ENCODE data around the gene SLC39A11. TPM values are rescaled to one million over a fixed set of nuclear protein-coding genes. Genes with fewer than 3 reads are reported as not detected.

SLC39A11 gene
- polyA plus RNA-seq, 1 donor from 2014 or later = 8.0 TPM

GRCh38 chr17:72631568-72631948 lies 460.9 kb downstream of the SLC39A11 start (continued):
- TF ChIP-seq RAD21 (conservative IDR thresholded peaks at IDR 0.05) (no peak), SMC3 (conservative IDR thresholded peaks at IDR 0.05; ENCODE audit: poor library complexity) (no peak), EP300 (conservative IDR thresholded peaks at IDR 0.05; ENCODE audit: poor library complexity, severe bottlenecking) (no peak)

DNA sequence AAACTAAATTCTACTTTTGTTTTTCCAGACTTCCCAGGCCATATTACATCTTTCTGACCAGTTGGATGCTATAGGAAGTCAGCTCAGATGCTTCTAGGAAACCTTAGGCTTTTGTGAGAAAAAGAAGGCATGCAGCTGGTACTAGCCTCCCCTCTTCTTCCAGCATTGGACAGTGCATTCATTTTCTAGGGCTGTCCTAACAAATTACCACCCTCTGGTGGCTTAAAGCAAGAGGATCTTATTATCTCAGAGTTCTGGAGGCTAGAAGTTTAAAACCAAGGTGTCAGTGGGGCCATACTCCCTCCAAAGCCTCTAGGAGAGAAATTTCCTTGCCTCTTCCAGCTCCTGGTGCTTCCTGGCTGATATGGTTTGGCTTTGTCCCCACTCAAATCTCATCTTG lies 467.8 kb downstream of the SLC39A11 start:
- H3K79me2 ChIP-seq (replicated peaks; ENCODE audit: insufficient read depth, low read length) = no peaks in the 10 kb centered on the region
- H4K20me1 ChIP-seq (ENCODE audit: insufficient read depth) = no peaks in the 10 kb centered on the region
- no peaks in the 10 kb centered on the region for H3K36me3 ChIP-seq (ENCODE audit: insufficient read depth, low read length)
- H3K9me3 ChIP-seq (ENCODE audit: low read length) = no peaks in the 10 kb centered on the region
- no peaks in the 10 kb centered on the region for H3F3A ChIP-seq (ENCODE audit: insufficient read depth, low read length, poor library complexity, severe bottlenecking)
- H3K27ac ChIP-seq (ENCODE audit: low read length) = no peak overlapping the region
- no peak overlapping the region for H3K4me2 ChIP-seq (ENCODE audit: low read length)
- TF ChIP-seq SMC3 (conservative IDR thresholded peaks at IDR 0.05; ENCODE audit: poor library complexity) (no peak), EP300 (conservative IDR thresholded peaks at IDR 0.05; ENCODE audit: poor library complexity, severe bottlenecking) (no peak), RAD21 (conservative IDR thresholded peaks at IDR 0.05) (no peak), EZH2 (IDR thresholded peaks at IDR 0.05; ENCODE audit: borderline replicate concordance, insufficient read depth, low read length, poor library complexity, severe bottlenecking) (no peak), REST (IDR thresholded peaks at IDR 0.05; ENCODE audit: borderline replicate concordance) (no peak), TAF1 (IDR thresholded peaks at IDR 0.05; ENCODE audit: low read depth) (no peak), CTCF (IDR thresholded peaks at IDR 0.05; ENCODE audit: poor library complexity, severe bottlenecking) (no peak), POLR2AphosphoS5 (IDR thresholded peaks at IDR 0.05) (no peak), MXI1 (conservative IDR thresholded peaks at IDR 0.05; ENCODE audit: poor library complexity, severe bottlenecking) (no peak)
- no peak overlapping the region for H2AFZ ChIP-seq (ENCODE audit: low read depth, low read length)
- H3K4me3 ChIP-seq (ENCODE audit: low read length) = no peak overlapping the region
- H3K9ac ChIP-seq (ENCODE audit: low read length) = no peak overlapping the region
- no peaks in the 10 kb centered on the region for H3K27me3 ChIP-seq (ENCODE audit: insufficient read depth, low read depth, low read length)
- no peaks in the 10 kb centered on the region for H3K9me2 ChIP-seq (ENCODE audit: insufficient read depth, low read length)

DNA sequence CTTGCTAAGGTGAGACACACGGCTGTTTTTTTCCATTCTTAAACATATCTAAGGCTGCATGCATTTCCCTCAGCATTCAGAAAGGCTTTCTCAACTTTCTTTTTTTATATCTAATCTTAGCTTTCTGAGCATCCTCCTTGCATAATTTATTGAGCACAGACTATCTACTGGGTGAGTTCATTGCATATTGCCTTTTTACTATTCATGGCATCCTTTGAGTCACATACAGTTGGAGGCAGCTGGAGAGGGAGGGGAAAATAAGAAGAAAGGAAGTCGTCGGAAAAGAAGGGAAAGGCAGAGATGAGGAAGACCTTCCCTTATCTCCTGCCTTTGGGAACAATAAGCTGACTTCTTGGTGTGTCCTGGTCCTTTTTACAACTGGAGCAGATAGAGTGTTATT lies 468.3 kb downstream of the SLC39A11 start:
- Histone ChIP-seq H3K4me2 (ENCODE audit: low read length) (no peak overlapping the region), H3K9me3 (ENCODE audit: low read length) (no peaks in the 10 kb centered on the region), H3F3A (ENCODE audit: insufficient read depth, low read length, poor library complexity, severe bottlenecking) (no peaks in the 10 kb centered on the region), H4K20me1 (ENCODE audit: insufficient read depth) (no peaks in the 10 kb centered on the region), H2AFZ (ENCODE audit: low read depth, low read length) (no peak overlapping the region), H3K27me3 (ENCODE audit: insufficient read depth, low read depth, low read length) (no peaks in the 10 kb centered on the region), H3K79me2 (replicated peaks; ENCODE audit: insufficient read depth, low read length) (no peaks in the 10 kb centered on the region), H3K9ac (ENCODE audit: low read length) (no peak overlapping the region), H3K4me3 (ENCODE audit: low read length) (no peak overlapping the region), H3K36me3 (ENCODE audit: insufficient read depth, low read length) (no peaks in the 10 kb centered on the region), H3K9me2 (ENCODE audit: insufficient read depth, low read length) (no peaks in the 10 kb centered on the region), H3K27ac (ENCODE audit: low read length) (no peak overlapping the region)
- TF ChIP-seq EP300 (conservative IDR thresholded peaks at IDR 0.05; ENCODE audit: poor library complexity, severe bottlenecking) = no peak
- no peak for TF ChIP-seq EZH2 (IDR thresholded peaks at IDR 0.05; ENCODE audit: borderline replicate concordance, insufficient read depth, low read length, poor library complexity, severe bottlenecking)
- TF ChIP-seq RAD21 (conservative IDR thresholded peaks at IDR 0.05) = no peak
- TF ChIP-seq TAF1 (IDR thresholded peaks at IDR 0.05; ENCODE audit: low read depth) = no peak
- no peak for TF ChIP-seq CTCF (IDR thresholded peaks at IDR 0.05; ENCODE audit: poor library complexity, severe bottlenecking)
- no peak for TF ChIP-seq SMC3 (conservative IDR thresholded peaks at IDR 0.05; ENCODE audit: poor library complexity)
- TF ChIP-seq POLR2AphosphoS5 (IDR thresholded peaks at IDR 0.05) = no peak
- no peak for TF ChIP-seq MXI1 (conservative IDR thresholded peaks at IDR 0.05; ENCODE audit: poor library complexity, severe bottlenecking)
- TF ChIP-seq REST (IDR thresholded peaks at IDR 0.05; ENCODE audit: borderline replicate concordance) = no peak
